ENCODE measurements around the gene KLHL29. TPM values are rescaled to one million over a fixed set of nuclear protein-coding genes. Genes with fewer than 3 reads are reported as not detected.

KLHL29 gene
- total and polyA plus RNA-seq, 10 of the 15 experiments (the other 5 are each of a cell fraction or from before 2014, with no cell fraction given): 1.4 to 19.5 (median 6.1) TPM

DNA sequence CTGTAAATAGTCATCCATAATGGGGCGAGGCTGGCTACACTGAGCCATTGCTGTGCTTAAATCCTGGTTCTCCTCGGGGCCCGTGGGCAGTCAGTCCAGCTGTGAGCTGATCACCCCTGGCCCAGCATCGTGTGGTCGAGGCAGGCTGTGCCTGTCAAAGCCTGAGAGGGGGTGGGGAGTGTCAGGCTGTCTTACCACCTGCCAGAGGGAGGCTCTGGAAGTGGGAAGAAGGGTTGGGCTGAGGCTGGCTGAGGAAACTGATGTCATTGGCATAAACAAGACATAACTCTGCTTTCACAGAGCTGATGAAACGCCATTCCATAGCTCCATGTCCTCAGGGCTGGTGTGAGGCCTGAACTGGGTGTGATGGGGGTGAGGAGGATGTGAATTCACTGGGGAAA lies 49.7 kb downstream of the KLHL29 start (continued):
- TF ChIP-seq, protein P1, sequence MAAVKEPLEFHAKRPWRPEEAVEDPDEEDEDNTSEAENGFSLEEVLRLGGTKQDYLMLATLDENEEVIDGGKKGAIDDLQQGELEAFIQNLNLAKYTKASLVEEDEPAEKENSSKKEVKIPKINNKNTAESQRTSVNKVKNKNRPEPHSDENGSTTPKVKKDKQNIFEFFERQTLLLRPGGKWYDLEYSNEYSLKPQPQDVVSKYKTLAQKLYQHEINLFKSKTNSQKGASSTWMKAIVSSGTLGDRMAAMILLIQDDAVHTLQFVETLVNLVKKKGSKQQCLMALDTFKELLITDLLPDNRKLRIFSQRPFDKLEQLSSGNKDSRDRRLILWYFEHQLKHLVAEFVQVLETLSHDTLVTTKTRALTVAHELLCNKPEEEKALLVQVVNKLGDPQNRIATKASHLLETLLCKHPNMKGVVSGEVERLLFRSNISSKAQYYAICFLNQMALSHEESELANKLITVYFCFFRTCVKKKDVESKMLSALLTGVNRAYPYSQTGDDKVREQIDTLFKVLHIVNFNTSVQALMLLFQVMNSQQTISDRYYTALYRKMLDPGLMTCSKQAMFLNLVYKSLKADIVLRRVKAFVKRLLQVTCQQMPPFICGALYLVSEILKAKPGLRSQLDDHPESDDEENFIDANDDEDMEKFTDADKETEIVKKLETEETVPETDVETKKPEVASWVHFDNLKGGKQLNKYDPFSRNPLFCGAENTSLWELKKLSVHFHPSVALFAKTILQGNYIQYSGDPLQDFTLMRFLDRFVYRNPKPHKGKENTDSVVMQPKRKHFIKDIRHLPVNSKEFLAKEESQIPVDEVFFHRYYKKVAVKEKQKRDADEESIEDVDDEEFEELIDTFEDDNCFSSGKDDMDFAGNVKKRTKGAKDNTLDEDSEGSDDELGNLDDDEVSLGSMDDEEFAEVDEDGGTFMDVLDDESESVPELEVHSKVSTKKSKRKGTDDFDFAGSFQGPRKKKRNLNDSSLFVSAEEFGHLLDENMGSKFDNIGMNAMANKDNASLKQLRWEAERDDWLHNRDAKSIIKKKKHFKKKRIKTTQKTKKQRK (IDR thresholded peaks at IDR 0.05; ENCODE audit: low read depth, low read length): no peak
- no peak for TF ChIP-seq CBX5 (IDR thresholded peaks at IDR 0.05; ENCODE audit: low read depth)
- TF ChIP-seq, protein P2, sequence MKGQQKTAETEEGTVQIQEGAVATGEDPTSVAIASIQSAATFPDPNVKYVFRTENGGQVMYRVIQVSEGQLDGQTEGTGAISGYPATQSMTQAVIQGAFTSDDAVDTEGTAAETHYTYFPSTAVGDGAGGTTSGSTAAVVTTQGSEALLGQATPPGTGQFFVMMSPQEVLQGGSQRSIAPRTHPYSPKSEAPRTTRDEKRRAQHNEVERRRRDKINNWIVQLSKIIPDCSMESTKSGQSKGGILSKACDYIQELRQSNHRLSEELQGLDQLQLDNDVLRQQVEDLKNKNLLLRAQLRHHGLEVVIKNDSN (IDR thresholded peaks at IDR 0.05; ENCODE audit: borderline replicate concordance, extremely low read length, insufficient read depth, low read depth, low read length): no peak
- TF ChIP-seq ATF7 (IDR thresholded peaks at IDR 0.05; ENCODE audit: low read depth): no peak
- no peak for TF ChIP-seq MYB (IDR thresholded peaks at IDR 0.05; ENCODE audit: borderline replicate concordance, low read depth, low read length)

DNA sequence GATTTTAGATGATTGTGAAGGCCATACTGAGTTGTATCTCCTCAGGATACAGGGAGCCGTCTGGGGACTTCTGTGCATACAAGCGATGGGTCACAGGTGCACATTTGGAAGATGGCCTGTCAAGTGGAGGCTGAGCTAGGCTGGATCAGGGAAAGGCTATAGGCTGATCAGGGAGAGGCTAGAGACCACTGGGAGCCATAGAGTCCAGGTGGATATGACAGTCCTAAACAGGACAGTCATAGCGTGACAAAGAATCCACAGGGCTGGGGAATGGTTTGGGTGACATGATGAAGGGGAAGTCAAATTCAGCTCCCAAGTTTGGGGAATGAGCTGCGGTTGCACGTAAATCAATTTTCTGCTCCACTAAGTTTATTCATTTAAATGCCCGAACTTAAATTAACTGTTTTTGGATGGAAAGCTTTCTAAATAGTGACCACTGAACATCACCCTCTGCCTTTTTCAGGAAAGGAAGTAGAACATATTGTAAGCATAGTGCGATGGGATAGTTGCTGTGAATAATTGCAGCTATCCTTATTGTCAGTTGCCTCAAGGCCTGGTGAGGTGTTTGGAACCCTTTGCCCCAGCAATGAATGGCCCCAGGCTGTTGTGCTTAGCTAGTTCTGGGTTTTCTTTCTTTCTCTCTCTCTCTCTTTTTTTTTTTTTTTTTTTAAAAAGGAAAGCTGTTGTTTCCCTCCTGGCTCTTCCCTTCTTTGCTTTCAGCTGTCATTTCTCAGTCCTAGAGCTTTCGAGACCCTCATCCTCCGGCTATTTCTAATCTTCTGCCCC lies 50.5 kb downstream of the KLHL29 start:
- POLR2A ChIA-PET: interaction anchor here (0.7 kb wide), 1 partner anchor 18 kb away, joined by 4 read pairs; no protein-coding TSS in a partner anchor
- SMC1A ChIA-PET (ENCODE audit: uncharacterized antibody, unreplicated experiment): interaction anchor here (1.2 to 2.0 kb wide), 2 partner anchors 9 to 14 kb away, joined by 4 to 8 read pairs; no protein-coding TSS in a partner anchor

More for the DNA sequence above, 50.5 kb downstream of the KLHL29 start:
- TF ChIP-seq BHLHE40 (IDR thresholded peaks at IDR 0.05; ENCODE audit: borderline replicate concordance in 1 of 2, low read depth in 2 of 2, low read length in 1 of 2) (no peak), RFX5 (IDR thresholded peaks at IDR 0.05; ENCODE audit: low read depth, low read length) (no peak), CHD2 (IDR thresholded peaks at IDR 0.05; ENCODE audit: borderline replicate concordance, low read depth, low read length) (no peak), ASH2L (IDR thresholded peaks at IDR 0.05; ENCODE audit: borderline replicate concordance, low read depth) (no peak), KDM1A (IDR thresholded peaks at IDR 0.05; ENCODE audit: borderline replicate concordance) (no peak), SP1 (IDR thresholded peaks at IDR 0.05; ENCODE audit: low read depth, low read length) (no peak), HDAC6 (IDR thresholded peaks at IDR 0.05; ENCODE audit: unreplicated experiment) (no peak)
- TF ChIP-seq, protein P3, sequence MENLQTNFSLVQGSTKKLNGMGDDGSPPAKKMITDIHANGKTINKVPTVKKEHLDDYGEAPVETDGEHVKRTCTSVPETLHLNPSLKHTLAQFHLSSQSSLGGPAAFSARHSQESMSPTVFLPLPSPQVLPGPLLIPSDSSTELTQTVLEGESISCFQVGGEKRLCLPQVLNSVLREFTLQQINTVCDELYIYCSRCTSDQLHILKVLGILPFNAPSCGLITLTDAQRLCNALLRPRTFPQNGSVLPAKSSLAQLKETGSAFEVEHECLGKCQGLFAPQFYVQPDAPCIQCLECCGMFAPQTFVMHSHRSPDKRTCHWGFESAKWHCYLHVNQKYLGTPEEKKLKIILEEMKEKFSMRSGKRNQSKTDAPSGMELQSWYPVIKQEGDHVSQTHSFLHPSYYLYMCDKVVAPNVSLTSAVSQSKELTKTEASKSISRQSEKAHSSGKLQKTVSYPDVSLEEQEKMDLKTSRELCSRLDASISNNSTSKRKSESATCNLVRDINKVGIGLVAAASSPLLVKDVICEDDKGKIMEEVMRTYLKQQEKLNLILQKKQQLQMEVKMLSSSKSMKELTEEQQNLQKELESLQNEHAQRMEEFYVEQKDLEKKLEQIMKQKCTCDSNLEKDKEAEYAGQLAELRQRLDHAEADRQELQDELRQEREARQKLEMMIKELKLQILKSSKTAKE (IDR thresholded peaks at IDR 0.05; ENCODE audit: low read depth, poor library complexity, severe bottlenecking): no peak
- Histone ChIP-seq H3K4me2 (ENCODE audit: control insufficient read depth, insufficient read depth) (no peak overlapping the region), H2AFZ (ENCODE audit: control insufficient read depth, low read depth, low read length) (no peak overlapping the region), H3K79me2 (ENCODE audit: control insufficient read depth, insufficient read depth, low read length) (no peaks in the 10 kb centered on the region), H3K4me3 (no peak overlapping the region), H3K27me3 (replicated peaks in 1 of 2; ENCODE audit: control insufficient read depth in 2 of 2, insufficient read depth in 2 of 2, low read length in 1 of 2) (no peaks in the 10 kb centered on the region), H3K27ac (ENCODE audit: control insufficient read depth, insufficient read depth) (no peak overlapping the region), H4K20me1 (ENCODE audit: control insufficient read depth, insufficient read depth) (no peaks in the 10 kb centered on the region), H3K9me3 (replicated peaks; ENCODE audit: control insufficient read depth, insufficient read depth, low read length) (no peaks in the 10 kb centered on the region; the same call in 2 of the 3 replicates), H3K4me1 (ENCODE audit: control insufficient read depth, insufficient read depth, low read length) (no peaks in the 10 kb centered on the region), H3K36me3 (ENCODE audit: control insufficient read depth in 2 of 2, insufficient read depth in 2 of 2, low read length in 1 of 2) (no peaks in the 10 kb centered on the region), H3K9ac (ENCODE audit: control insufficient read depth, insufficient read depth, low read length) (no peak overlapping the region)
- 87% methylated on average over 9 of the region's 9 CpGs for WGBS (ENCODE audit: insufficient coverage, insufficient replicate concordance, low lambda C conversion rate, missing lambda C conversion rate)
- no TSS peak for BruUV-seq (replicated peaks)
- no peak for FAIRE-seq
- no peak for ATAC-seq
- DNase-seq (ENCODE audit: low read depth, low spot score): no peak
- RAD21 ChIA-PET (ENCODE audit: unreplicated experiment): no interaction called here
- intact Hi-C loops (cut with micrococcal nuclease; ENCODE audit: unreplicated experiment) (no loop called here), in situ Hi-C loops (cut with MboI) (no loop called here)
- CTCF ChIA-PET: interaction anchor here (1.2 to 1.7 kb wide), 2 partner anchors 20 to 24 kb away, joined by 3 to 5 read pairs; no protein-coding TSS in a partner anchor
